DMS153 treated with DMSO at 0.1 percent for 48 hours (cell line): ENCODE data around the gene PSMB8.

ENCODE experiments used
- DNase-seq: peaks from one replicate; lab custom pipeline; 2025; ENCODE audit not compliant: unreplicated experiment; lab: John Stamatoyannopoulos, UW

PSMB8 gene

DNA sequence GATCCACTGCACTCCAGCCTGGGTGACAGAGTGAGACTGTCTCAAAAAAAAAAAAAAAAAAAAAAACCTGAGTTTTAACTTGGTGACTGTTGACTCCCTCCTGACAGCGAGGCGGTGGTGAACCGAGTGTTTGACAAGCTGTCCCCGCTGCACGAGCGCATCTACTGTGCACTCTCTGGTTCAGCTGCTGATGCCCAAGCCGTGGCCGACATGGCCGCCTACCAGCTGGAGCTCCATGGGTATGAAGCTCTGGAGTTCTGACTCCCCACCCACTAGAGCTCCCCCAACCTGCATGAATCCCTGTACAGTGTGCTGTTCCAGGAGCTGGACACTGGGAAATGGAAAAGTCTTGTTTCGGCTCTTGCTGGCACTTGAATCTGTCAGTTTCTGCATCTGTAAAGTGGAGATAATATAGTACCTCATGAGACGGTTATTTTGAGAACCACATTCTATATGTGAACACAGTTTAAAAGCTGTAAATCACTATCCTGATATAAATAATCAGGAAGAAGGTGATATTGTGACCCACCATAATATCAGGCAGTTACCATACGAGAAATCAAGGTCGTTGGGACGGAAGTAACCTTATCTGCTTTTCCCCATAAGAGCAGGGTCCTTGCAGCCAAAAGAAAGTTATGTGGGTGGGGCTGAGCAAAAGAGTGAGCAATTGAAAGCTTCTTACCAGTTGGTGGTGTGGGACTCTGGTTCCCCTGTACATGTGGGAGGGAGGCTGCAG, 13.5 kb upstream of the PSMB8 start:
- no peak for DNase-seq

DNA sequence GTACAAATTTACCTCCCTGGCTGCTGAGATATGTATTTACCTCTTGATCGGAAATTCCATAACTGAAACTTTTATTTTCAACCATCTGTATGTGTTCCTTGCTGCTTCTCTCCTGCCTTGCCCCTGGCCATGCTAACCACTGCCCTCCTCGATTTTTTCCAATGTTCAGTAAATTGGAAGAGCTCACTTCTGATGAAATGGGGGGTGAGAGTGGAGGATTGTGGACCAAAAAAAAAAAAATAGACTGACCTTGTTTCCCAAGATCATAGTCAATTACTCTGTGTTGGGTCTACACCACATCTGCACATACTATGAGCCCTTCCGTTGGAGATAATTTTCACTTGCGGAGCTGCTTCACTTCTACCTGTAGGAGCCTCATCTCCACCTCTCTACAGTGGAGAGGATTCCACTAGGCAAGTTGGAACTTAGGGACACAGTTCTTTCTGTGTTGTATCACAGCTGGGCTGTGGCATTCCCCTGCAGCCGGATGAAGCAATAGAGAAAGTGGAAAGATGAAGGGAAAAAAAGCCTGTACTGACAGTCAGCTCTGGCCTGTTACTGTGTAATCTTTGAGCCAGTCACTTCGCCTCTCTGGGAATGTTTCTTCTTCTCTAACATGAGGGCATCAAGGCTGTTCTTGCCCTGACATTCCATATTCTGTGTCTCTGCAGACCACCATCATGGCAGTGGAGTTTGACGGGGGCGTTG, 11.8 kb upstream of the PSMB8 start:
- no peak for DNase-seq

DNA sequence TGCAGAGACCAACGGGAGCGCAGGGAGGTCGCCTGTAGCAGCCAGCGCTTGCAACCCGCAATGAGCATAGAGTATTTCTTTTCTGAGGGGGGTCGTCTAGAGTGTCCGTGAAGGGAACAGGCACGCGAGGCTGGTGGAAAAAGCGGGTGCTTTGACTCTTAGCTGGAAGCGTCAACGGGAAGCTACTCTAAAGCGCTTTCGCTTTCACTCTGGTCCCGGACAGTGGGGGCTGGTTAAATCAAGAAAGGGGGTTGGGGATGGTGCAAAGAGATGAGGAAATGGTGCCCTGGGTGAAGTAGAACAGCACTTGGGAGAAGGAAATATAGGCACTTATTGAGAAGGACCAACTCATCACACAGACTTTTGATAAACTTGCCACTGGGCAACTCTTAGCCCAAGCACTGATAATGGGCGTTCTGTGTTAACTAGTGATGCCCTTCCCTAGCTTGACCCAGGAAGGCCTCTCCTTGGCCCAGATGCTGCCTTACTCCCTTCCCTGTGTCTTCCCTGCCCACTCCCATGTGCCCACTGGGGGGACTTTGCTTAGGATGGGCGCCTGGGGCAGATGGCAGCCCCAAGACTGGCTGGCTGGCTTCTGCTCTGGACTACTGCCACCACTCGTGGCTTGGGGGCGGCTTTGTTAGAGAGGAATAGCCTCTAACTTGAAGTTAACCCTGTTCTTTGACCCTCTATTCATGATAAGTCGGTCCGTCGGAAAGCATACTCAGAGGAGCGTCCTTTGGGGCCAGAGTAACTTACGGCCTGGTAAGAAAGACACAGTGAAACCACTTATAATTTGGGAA, 10.7 kb upstream of the PSMB8 start:
- DNase-seq = no peak

DNA sequence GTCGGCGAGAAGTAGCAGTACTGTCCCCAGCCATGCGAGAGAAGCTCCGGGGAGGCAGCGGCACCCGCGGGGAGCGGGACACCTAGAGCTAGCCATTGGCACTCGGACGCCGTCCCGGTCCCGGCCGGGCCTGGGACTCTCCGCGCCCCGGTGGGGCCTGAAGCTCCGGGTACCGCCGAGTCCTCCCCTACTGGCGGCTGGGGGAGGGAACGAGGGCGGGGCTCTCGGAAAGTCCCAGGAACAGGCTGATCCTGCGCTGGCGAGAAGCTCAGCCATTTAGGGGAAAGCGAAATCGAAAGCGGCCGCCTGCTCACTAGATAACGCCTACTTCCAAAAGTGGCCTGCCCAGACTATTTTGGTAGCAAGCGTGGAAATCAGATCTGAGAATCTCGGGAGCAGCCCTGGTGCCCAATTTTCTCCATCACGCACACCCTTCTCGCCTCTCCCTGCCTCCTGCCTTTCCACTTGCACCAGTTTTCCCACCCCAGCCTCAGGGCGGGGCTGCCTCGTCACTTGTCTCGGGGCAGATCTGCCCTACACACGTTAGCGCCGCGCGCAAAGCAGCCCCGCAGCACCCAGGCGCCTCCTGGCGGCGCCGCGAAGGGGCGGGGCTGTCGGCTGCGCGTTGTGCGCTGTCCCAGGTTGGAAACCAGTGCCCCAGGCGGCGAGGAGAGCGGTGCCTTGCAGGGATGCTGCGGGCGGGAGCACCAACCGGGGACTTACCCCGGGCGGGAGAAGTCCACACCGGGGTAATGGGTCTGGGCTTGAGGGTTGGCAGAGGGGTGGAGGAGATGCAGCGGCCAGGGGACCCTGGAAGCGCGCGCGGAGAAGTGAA, 9.9 kb upstream of the PSMB8 start, which contains the start of the genes PSMB9 and TAP1:
TSS of gene PSMB9 (plus strand) at position 652 of the 835 bp plus-strand sequence. CDS start at position 690, 38 bp downstream.
TSS of gene TAP1 (minus strand) at position 164 of the 835 bp plus-strand sequence. CDS start at position 96, 68 bp downstream.
- peak; percentile 86 for DNase-seq

DNA sequence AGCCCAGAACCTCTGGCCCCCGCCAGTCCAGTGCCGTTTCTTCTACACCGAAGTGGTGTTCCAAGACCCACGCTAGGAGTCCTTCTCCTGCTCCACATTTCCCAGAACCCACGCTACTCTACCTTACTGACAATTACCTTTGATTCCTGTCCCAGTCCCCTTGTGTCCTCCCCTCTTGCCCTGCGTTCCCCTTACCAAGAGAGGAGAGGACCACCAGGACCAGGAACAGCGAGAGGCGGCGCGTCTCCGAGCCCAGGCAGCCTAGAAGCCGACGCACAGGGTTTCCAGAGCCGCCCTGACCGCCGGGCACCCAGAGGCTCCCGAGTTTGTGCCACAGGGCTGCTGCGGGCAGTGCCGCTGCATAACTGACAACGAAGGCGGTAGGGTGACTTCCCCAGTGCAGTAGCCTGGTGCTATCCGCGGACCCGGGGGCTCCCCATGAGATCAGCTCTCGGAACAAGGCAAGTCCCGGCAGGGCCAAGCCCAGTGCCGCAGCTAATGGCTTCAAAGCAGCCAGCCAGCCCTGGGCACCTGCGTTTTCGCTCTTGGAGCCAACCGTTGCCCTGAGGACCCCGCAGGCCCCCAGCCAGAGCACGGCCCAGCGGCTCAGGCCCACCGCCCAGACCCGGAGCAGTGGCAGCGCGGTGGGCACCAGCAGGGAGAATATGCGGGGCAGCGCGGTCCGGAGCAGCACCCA, 9.1 kb upstream of the PSMB8 start:
- DNase-seq = no peak

DNA sequence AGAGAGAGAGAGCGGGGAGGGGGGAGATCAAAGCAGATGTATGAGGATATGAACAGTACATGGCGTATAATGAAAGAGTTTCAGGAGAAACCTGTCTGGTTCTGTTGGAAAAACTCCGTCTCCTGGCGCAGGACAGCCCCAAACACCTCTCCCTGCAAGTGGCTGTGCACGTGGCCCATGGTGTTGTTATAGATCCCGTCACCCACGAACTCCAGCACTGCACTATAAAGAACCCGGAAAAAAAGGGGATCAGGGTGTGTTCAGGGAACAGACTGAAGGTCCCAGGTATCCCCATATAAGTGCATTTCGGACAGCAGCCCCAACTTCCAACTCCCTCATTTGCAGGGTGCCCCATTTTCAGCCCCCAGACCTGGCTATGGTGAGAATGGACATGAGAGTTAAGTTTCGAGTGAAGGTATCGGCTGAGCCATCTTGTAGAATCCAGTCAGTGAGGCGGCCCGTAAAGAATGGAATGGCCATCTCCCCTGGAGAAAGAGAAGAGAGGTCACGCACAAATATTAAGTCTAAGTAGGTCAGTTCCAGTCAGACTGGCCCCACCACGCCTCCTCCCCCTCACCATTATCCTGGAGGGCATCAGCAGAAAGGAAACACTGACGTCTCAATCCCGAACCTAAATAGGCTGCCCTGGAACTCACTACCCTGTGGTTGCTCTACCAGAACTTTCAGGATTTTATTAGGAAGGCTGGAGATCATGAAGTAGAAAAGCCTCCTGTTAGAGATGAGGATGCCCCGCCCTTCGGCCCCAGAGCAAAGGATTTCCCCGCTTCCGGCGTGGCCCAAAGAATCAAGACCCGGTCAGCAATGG, 8.4 kb upstream of the PSMB8 start:
- no peak for DNase-seq

DNA sequence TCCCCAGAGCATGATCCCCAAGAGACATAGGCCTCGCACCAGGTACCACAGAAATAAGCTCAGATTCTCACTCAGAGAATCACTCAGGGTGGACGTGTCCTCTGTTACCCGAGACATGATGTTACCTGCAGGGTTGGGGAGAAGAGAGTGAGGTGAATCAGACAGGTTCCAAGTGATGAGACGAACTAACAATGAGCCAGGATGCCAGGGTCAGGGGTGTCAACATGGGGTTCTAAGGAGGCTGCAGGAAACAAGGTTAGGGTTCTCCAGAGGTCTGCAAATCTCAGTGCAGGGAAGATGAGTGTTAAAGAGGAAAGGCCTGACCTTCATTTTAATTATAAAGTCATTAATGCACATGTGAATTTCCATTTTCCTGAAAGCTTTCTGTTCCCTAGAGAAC, 7.2 kb upstream of the PSMB8 start:
- no peak for DNase-seq

DNA sequence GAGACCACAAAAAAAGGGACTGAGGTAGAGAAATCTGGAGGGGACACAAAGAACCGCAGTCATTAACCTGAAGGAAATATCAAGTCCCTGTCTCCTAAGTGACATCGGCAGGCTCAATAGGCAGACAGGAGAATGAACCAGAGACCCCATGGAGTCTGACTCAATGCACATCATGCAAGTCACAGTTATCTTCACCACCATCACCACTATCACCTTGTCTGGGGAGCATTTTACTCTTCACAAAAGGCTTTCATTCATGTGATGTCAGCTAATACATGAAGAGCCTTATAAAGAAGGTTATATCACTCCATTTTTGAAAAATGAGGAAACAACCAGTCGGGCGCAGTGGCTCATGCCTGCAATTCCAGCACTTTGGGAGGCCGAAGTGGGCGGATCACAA, 5.3 kb upstream of the PSMB8 start:
- no peak for DNase-seq

DNA sequence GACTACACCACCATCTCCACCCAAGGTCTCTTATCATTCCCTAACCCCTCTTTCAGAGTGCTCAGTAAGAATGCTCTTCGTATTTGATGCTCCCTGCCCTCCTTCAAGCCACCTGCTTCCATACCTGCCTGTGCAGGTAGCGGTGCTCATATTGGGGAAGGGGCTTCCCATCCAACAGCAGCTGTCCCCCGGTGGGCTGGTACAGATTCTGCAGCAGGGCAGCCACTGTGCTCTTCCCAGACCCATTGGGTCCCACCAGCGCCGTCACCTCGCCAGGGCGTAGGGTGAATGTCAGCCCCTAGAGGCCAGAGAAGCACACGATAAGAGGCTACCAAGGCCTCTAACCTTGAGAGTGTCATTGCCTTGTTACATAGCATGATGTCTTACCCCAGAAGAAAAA, 3.9 kb upstream of the PSMB8 start:
- no peak for DNase-seq

DNA sequence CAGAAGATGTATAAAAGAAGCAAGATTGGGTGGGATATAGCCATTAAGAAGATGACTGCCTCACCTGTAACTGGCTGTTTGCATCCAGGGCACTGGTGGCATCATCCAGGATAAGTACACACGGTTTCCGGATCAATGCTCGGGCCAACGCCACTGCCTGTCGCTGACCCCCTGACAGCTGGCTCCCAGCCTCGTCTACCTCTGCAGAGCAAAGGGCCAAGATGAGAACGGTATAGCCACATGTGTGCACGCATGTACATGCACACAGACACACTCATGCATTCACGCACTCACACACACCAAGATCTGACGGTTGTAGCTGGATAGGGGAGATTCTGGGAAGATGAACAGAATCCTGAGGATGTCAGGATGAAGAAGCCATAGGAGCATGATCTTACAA, 3.2 kb upstream of the PSMB8 start:
- no peak for DNase-seq

DNA sequence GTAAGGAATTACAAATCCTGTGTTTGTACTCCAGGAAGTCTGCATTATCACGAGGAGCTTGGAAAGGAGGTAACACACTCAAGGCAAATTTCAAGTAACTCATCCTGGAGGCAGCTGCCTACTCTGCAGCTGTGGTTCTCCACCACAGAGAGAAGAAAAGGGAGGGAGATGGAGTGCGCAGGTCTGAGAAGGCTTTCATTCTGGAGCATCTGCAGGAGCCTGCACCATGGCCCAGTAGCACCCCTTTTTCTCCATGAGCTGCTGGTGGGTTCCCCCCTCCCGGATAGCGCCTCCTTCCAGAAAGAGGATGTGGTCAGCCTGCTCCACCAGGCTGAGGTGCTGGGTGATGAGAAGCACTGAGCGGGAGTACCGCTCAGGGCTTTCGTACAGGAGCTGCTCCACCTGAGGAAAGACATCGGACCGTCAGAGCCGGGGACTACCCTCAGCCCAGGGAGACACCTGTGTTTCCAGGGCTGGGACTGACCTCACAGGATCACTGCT, 1.6 kb upstream of the PSMB8 start:
- DNase-seq = no peak

DNA sequence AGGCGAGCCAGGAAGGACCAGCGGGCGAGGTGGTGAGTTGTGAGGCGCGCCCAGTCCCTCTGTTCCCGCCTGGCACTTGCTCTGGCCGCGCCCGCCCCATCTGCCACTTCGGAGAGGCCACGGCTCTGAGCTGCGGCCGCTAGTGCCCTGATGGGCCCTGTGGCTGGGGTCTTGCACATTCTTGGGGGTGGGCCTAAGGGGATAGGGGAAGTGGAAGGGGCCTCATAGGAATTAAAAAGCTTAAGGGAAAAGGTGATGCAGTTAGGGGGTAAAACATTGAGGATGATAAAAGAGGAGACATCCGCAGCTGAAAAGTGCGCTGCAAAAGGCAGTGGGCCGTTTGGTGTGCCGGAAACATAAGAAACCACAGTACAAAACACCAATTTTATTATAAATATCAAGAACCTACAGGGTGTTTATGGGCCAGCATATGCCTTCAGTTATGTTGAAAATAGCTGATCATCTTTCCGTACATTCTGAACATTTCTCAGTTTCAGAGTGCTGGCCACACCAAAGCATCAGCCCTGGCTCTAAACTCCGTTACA, 1.1 kb upstream of the PSMB8 start:
- no peak for DNase-seq

DNA sequence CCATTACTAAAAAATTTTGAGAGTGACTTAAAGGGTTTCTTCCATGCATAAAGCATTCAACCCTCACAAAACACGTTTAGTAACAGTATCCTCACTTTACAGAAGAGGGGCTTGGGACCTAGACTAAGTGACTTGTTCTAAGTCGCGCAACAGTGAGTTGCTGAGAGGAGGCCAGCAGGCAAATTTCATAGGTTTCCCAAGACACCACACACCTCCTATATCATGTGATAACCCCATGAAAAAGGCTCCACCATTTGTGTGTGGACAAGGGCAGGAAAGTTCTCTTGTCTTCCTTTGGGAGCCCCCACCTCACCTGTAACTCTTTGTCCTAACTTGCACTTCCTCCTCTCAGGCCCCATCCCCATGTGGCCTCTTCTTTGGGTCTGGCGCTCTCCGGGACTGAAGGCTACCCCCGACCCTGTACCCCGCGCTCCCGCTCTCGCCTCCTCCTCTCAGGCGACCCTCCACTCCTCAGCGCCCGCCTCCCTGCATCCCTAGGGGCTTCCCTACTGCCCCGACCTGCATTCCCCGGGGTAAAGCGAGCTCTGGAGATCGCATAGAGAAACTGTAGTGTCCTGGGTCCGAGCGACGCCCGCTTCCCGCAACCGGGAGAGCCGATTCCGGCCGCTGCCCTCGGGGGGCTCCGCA, 392 bp downstream of the PSMB8 start:
- no peak for DNase-seq

DNA sequence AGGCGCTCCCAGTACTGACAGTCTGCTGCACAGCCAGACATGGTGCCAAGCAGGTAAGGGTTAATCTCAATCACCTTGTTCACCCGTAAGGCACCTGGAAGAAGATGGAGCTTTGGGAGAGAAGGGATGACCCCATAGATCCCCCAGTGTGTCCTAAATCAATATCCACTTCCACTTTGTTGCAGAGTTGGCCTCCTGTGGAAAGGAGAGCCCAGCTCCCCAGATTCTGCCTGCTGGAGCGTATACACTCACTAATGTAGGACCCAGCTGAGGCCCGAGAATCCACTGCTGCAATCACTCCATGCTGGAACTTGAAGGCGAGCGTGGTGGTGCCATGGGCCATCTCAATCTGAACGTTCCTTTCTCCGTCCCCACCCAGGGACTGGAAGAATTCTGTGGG, 1.2 kb downstream of the PSMB8 start:
- DNase-seq = no peak

DNA sequence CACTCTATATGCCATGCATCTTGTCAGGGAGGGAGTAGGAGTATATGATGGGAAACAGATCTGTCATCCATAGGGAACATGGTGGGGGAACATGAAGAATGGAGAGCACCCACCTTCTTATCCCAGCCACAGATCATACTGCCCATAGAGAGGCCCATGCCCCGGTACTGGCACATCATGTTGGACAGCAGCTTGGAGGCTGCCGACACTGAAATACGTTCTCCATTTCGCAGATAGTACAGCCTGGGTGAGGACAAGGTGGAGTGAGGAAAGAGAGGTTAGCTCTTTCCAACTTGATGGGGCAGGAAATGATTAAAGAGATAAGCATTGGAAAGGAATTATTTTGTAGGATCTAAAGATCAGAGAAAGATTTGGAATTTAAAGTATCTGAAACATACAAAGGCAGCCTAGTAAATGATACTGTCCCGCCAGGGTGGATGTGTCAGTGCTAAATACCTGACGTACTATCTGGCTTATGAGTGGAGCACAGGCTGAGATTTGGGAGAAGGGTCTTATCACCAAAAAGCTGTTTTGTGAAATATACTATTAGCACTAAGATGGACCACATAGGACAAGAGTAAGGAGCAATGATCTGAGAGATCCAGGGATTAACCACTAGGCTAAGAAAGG, 1.7 kb downstream of the PSMB8 start:
- DNase-seq = no peak

DNA sequence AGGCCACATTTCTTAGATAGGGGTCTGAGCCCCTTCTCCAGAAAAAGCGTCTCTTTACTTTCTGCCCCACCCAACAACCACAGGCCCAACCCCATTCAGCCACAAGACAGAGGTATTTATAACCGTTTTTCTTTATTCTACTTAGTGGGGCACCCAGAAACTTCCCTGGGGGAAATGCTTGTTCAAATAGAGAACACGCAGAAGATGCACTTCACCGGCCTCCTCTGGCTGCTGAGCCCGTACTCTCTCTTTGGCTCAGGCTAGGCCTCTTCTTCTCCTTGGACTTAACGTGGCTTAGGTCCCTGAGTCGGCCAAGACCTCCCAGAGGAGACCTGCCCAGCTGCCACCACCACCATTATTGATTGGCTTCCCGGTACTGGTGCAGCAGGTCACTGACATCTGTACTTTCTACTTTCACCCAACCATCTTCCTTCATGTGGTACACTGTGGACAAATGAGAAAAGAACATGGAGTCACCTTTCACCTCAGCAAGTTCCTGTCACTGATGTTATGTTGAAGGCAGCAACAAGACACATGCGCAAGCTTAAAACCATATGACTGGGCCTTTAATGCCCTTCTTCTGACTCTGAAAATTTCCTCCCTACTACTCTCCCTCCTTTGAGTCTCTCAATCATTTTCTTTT, 3.1 kb downstream of the PSMB8 start:
- DNase-seq = no peak

DNA sequence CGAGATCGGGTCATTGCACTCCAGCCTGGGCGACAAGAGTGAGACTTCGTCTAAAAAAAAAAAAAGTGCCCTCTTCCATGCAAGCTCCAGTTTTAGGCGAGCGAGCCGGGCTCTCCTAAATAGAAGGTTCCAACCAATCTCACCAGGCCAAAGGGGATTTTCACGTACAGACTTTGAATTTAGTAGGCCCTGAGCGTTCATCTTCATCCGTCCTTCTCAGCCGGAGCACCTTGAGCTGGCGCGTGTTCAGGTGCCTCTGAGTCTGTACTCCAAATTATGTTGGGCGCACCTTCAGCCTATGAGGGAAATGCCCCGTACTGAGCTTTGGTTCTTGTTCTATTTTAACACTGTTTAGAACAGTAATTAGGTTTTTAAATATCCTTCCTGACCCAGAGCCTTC, 4.5 kb downstream of the PSMB8 start:
- no peak for DNase-seq
